Measurements from ENCODE around the gene TAF4.

The TAF4 gene

DNA sequence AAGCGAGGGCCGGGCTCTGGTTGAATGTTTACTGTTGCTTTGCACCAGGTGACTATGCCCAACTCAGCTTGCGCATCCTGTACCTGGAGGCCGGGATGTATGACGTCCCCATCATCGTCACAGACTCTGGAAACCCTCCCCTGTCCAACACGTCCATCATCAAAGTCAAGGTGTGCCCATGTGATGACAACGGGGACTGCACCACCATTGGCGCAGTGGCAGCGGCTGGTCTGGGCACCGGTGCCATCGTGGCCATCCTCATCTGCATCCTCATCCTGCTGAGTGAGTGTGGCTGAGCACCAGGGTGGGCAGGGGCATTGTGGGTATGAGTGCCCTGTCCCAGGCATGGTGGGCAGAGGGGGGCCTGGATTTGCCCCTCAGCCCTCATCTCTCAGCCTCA is 136.1 kb downstream of the TAF4 start:
- DNase-seq = no peak

DNA sequence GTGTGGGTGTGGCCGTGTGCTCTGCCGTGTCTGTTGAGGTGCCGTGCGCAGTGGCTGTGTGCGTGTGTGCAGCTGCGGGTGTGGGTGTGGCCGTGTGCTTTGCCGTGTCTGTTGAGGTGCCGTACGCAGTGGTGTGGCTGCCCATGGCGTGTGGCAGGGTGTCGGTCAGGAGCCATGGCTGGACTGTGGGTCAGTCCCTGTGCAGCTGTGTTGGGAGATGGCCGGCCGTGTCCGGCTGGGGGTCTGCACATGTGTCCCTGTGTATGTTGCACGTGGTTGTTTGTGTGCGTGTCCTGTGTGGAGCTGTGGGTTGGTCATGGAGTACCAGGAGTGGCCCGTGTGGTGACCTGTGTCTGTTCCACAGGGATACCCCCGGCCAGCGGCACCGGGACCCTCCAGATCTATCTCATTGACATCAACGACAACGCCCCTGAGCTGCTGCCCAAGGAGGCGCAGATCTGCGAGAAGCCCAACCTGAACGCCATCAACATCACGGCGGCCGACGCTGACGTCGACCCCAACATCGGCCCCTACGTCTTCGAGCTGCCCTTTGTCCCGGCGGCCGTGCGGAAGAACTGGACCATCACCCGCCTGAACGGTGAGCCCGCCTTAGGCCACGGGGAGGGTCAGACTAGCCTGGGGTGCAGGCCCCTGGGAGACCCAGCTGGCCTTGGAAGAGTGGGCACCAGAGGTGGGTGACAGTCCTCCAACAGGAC is 137.7 kb downstream of the TAF4 start:
- DNase-seq = no peak

DNA sequence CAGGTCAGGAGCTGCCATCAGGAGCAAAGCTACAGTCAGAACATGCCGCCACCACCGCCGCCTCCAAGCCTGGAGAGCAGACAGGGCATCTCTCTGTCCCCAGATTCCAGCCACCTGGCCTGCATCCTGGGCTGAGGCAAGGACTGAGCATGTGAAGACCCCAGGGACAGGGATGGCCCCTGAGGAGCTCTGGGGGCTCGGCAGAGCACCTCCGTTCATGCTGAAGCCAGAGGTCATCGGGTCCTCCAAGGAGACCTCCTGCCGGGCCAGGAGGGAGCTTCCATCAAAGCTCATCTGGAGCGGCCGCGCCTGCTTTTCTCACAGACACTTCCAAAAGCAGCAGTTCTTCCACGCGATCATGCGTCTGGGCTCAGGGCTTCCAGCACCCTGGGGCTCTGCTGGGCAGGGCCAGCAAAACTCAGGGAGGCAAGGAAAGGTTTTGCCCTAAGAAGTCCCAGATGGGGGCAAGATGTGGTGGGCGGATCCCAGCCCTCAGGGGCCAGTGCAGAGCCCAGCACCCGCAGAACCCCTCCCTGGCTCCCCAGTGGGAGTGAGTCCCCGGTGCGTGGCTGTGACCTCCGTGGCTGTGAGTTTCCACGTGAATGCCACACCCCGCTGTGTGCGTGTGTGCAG is 138.4 kb downstream of the TAF4 start:
- DNase-seq = no peak

DNA sequence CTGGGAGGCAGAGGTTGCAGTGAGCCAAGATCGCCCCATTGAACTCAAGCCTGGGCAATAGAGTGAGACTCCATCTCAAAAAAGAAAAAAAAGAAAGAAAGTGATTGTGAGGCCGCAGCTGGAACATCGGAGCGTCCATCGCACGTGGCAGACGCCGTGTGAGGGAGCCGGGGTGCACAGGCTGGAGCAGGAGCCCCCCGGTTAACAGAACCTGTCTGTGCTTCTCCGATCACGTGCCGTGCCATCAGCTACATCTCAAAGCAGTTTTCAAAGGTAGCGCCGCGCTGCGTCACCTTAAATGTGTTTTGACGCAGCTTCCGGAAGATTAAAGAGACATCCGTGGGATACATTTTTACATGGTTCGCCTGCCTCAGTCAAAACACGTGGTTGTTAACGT is 138.9 kb downstream of the TAF4 start:
- DNase-seq = no peak

DNA sequence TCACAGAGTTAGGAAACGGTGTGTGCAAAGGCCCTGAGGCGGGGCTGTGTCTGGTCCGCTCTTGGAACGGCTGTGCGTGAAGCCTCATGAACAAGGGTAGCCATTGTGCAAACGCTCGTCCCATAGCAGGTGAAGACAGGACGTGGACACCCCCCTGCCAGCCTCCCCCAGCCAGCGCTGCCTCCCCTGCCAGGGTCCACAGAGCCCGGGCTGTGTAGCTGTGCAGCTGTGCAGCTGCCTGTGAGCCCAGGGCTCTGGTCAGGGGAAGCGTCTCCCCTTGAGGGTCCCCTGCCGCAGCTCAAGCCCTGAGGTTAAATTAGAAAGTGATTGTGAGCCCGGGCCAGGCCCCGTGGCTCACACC is 139.4 kb downstream of the TAF4 start:
- DNase-seq = no peak

DNA sequence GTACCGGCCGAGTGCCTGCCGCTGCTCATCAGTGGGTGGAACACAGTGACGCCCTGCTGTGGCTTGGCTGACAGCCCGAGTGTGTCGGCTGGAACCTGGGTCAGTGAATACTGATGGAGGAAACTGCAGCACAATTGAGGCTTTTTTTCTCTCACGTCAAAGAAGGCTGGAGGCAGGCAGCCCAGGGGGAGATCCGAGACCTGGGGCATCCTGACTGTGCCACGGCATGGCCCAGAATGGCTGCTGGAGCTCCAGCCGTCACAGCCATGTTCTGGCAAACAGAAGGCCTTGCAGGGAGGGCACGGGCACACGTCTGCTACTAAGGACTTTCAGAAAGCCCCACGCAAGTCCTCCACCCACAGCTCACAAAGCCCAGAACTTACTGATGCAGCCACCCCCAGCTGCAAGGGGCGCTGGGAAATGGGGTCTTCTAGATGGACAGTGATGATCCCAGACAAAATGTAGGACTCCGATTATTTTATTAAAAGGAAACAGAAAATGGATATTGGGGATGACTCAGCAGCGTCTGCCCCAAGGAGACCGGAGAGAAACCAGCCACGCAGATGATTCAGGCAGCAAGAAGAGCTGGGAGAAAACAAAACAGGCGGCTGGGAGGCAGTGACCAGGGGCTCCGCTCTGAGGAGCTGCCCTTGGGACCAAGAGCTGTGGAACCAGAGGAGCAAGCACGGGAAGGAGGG is 140.0 kb downstream of the TAF4 start:
- DNase-seq = no peak

DNA sequence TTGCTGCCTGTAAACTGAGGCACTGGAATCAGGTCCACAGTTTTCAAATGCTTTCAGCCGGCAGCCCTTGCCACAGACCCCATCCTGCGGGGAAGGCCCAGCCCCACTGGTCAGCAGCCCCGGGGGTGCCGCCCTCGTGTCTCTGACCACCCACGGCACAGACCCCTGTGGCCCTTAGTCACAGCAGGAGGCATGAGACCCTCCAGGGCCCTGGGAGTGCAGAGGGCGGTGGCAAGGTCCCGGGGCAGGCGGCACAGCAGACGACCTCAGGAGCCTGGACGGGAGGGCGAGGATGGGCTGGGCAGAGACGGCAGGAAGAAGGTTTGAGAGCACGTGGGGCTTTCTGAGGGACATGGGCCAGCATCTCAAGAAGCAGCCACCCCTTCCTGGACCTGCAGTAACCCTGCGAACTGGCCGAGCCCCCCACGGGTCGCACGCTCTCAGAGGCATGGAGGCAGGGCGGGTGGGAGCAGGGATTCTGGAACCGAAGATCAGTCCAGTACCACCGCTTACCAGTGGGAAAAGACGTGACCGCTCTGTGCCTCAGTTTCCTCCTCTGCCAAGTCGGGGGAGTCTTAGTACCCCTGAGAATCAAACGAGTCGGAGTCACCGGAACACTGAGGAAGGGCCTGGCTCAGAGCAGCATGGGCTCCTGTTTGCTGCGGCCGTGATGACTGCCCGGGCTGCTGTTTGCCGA is 140.7 kb downstream of the TAF4 start:
- no peak for DNase-seq

All from kidney glomerular epithelial cell (primary cell).